ENCODE measurements around the gene GNAZ.

DNA sequence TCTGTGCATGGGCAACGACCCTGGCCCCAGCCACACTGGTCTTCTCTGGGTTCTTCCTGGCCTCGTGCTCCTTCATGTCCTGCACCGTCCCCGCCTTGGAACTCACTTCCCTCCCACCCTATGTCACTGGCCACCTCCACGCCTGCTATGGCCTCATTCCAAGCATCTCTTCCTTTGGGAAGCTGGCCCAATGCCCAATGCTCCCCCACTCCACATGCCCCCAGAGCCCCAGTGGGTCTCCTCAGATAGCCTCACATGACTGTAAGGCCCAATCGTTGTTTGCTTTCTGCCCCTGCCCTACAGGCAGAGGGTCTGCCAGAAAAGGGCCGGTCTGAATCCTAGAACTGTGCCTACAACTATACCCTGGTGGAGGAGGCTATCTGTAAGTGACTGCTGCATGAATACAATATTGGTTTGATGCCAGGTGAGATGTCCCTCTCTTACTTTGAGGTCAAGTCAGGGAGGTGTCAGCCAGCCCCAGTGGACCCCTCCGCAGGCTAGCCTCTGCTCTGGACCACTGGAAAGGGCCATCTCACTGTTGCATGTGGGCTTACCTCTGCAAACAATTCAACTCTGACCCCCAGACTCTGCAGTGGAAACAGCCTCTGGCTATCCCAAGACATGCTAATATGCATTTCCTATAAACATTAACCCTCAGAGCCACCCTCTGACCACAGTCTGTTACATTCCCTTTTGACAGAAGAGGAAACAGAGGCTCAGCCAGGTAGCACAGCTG, 2.1 kb upstream of the GNAZ start:
- TF ChIP-seq POLR2A (IDR thresholded peaks at IDR 0.05; ENCODE audit: low read depth, low read length): no peak
- no peak for TF ChIP-seq POLR2AphosphoS5 (IDR thresholded peaks at IDR 0.05; ENCODE audit: low read depth, low read length)
- no peak for TF ChIP-seq TAF1 (IDR thresholded peaks at IDR 0.05; ENCODE audit: low read depth, low read length)

Measured in GM12891 (cell line).